SK-N-MC (cell line): ENCODE data around the gene EVA1B.

ENCODE experiments used
- EZH2 ChIP-seq: fragments of 200-600 bp; sonication (generic); IDR thresholded peaks from one replicate; pipeline ENCODE4 v1.6.1; 2017; ENCODE audit warnings: antibody characterized with exemption
- POLR2AphosphoS5 ChIP-seq: IDR thresholded peaks from 2 replicates; pipeline ENCODE4 v1.6.1; 2012; ENCODE audit warnings: mild to moderate bottlenecking, low read depth, low read length, borderline replicate concordance

GRCh38 chr1:36349241-36349671 is 25.8 kb upstream of the EVA1B start:
- TF ChIP-seq EZH2 (no peak), POLR2AphosphoS5 (no peak)
